PFSK-1 (cell line): Measurements from ENCODE around the gene CTBP1.

Experiments
- FOXP2 ChIP-seq: optimal IDR thresholded peaks from 2 replicates; pipeline ENCODE3; 2011; ENCODE audit warnings: borderline replicate concordance, control low read depth, inconsistent platforms; ENCODE audit not compliant: insufficient read depth; ENCODE audit errors: extremely low read length, extremely low read depth
- POLR2AphosphoS5 ChIP-seq: IDR thresholded peaks from 2 replicates; pipeline ENCODE4 v1.6.1; 2012; ENCODE audit warnings: low read depth, mild to moderate bottlenecking, control low read depth, low read length, moderate library complexity
- REST ChIP-seq, 2 experiments: IDR thresholded peaks; 2 replicates each; pipeline versions ENCODE4 v1.6.1 to v1.8.0; 2011 to 2012; ENCODE audit warnings: low read depth in 2 of 2, low read length in 2 of 2, control low read depth in 1 of 2, inconsistent platforms in 1 of 2, mild to moderate bottlenecking in 1 of 2, moderate library complexity in 1 of 2; ENCODE audit not compliant: insufficient read depth in 1 of 2
- SIN3A ChIP-seq: IDR thresholded peaks from 2 replicates; pipeline ENCODE4 v1.6.1; 2012; ENCODE audit warnings: mild to moderate bottlenecking, low read length, moderate library complexity, borderline replicate concordance; ENCODE audit not compliant: insufficient read depth
- TAF1 ChIP-seq: IDR thresholded peaks from 2 replicates; pipeline ENCODE4 v1.6.1; 2012; ENCODE audit warnings: low read length, control low read depth, borderline replicate concordance; ENCODE audit not compliant: insufficient read depth

The CTBP1 gene

GRCh38 chr4:1291996-1292702, 43.2 kb upstream of the CTBP1 start:
- TF ChIP-seq SIN3A: no peak
- no peak for TF ChIP-seq REST (IDR thresholded peaks at IDR 0.05; ENCODE audit: insufficient read depth in 1 of 2, low read depth in 2 of 2, low read length in 2 of 2)
- no peak for TF ChIP-seq FOXP2
- TF ChIP-seq TAF1: no peak
- no peak for TF ChIP-seq POLR2AphosphoS5

- TF ChIP-seq TAF1 (no peak), REST (IDR thresholded peaks at IDR 0.05; ENCODE audit: insufficient read depth in 1 of 2, low read depth in 2 of 2, low read length in 2 of 2) (no peak), FOXP2 (no peak), SIN3A (no peak), POLR2AphosphoS5 (no peak)
Measured at GRCh38 chr4:1291091-1291490, 42.2 kb upstream of the CTBP1 start.

GRCh38 chr4:1290165-1290977, 41.4 kb upstream of the CTBP1 start:
- TF ChIP-seq REST (IDR thresholded peaks at IDR 0.05; ENCODE audit: insufficient read depth in 1 of 2, low read depth in 2 of 2, low read length in 2 of 2): no peak
- TF ChIP-seq FOXP2: no peak
- no peak for TF ChIP-seq TAF1
- no peak for TF ChIP-seq SIN3A
- TF ChIP-seq POLR2AphosphoS5: no peak

- TF ChIP-seq TAF1: peak; percentile 88
- TF ChIP-seq POLR2AphosphoS5: peak; percentile 86
- no peak for TF ChIP-seq REST (IDR thresholded peaks at IDR 0.05; ENCODE audit: insufficient read depth in 1 of 2, low read depth in 2 of 2, low read length in 2 of 2)
- peak; percentile 49 for TF ChIP-seq FOXP2
- TF ChIP-seq SIN3A: no peak
Measured at GRCh38 chr4:1289207-1290164, 40.6 kb upstream of the CTBP1 start, which contains the start of gene MAEA. Gene MAEA (plus strand): TSS chr4:1289891. CDS start chr4:1289914, 23 bp downstream.
